Adrenal gland (tissue), 5 donors: ENCODE data around the gene TEAD1.

Source experiments
- POLR2A ChIP-seq, 2 donors: fragments of 450-650 bp; IDR thresholded peaks; one replicate each; pipeline ENCODE4 v1.6.1; 2017; ENCODE audit warnings: antibody characterized with exemption in 2 of 2, mild to moderate bottlenecking in 2 of 2, moderate library complexity in 1 of 2
- TF ChIP-seq, protein P1 (sequence below), 6 experiments: fragments of 450-650 bp in 4 of 6; fragments of 200-600 bp in 2 of 6; sonication (generic) in 1 of 6; IDR thresholded peaks; 1 replicate in 5 of 6; 2 replicates in 1 of 6; pipeline versions ENCODE4 v1.5.1 to v1.8.0; 2016 to 2021; ENCODE audit warnings: antibody characterized with exemption in 6 of 6, mild to moderate bottlenecking in 2 of 6, moderate library complexity in 1 of 6
- donor health status: DM: no; HTN: no; CAD: no.

GRCh38 chr11:12793506-12793905 lies 119.3 kb downstream of the TEAD1 start:
- TF ChIP-seq, protein P1, sequence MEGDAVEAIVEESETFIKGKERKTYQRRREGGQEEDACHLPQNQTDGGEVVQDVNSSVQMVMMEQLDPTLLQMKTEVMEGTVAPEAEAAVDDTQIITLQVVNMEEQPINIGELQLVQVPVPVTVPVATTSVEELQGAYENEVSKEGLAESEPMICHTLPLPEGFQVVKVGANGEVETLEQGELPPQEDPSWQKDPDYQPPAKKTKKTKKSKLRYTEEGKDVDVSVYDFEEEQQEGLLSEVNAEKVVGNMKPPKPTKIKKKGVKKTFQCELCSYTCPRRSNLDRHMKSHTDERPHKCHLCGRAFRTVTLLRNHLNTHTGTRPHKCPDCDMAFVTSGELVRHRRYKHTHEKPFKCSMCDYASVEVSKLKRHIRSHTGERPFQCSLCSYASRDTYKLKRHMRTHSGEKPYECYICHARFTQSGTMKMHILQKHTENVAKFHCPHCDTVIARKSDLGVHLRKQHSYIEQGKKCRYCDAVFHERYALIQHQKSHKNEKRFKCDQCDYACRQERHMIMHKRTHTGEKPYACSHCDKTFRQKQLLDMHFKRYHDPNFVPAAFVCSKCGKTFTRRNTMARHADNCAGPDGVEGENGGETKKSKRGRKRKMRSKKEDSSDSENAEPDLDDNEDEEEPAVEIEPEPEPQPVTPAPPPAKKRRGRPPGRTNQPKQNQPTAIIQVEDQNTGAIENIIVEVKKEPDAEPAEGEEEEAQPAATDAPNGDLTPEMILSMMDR (IDR thresholded peaks at IDR 0.05) = no peak
- TF ChIP-seq POLR2A (IDR thresholded peaks at IDR 0.05) = no peak
